Activated naive CD8-positive, alpha-beta T cell (primary cell): ENCODE data around the gene NDUFV1.
"Not testable (repeated sequence)": the region's sequence is repeated elsewhere in the genome, so short reads cannot be mapped to it uniquely, and the experiment has no call there.

Experiments
- H3K27ac Mint-ChIP-seq: one replicate; pipeline ENCODE4 v1.8.0; 2021; ENCODE audit warnings: mixed read lengths
- H3K27me3 Mint-ChIP-seq: one replicate; pipeline ENCODE4 v1.8.0; 2021; ENCODE audit warnings: mixed read lengths
- H3K36me3 Mint-ChIP-seq: one replicate; pipeline ENCODE4 v1.8.0; 2021; ENCODE audit warnings: mixed read lengths
- H3K4me1 Mint-ChIP-seq: one replicate; pipeline ENCODE4 v1.8.0; 2021; ENCODE audit warnings: low read depth, mixed read lengths
- H3K4me3 Mint-ChIP-seq: one replicate; pipeline ENCODE4 v1.8.0; 2021; ENCODE audit warnings: mild to moderate bottlenecking, mixed read lengths
- H3K9me3 Mint-ChIP-seq: one replicate; pipeline ENCODE4 v1.8.0; 2021; ENCODE audit warnings: low read depth, mixed read lengths

Gene NDUFV1

GRCh38 chr11:67613313-67613959 is 6.7 kb downstream of the NDUFV1 start:
- Mint-ChIP-seq H3K4me1 (peaks cover 28% of the 10 kb centered on the region), H3K4me3 (peak overlapping the region; percentile 79), H3K27ac (peak overlapping the region; percentile 97), H3K9me3 (no peaks in the 10 kb centered on the region), H3K36me3 (no peaks in the 10 kb centered on the region), H3K27me3 (no peaks in the 10 kb centered on the region)

GRCh38 chr11:67613960-67614715 is 7.4 kb downstream of the NDUFV1 start:
- H3K9me3 Mint-ChIP-seq, result no peaks in the 10 kb centered on the region
- H3K4me1 Mint-ChIP-seq, result peaks cover 24% of the 10 kb centered on the region
- H3K36me3 Mint-ChIP-seq, result no peaks in the 10 kb centered on the region
- peak overlapping the region; percentile 79 for H3K4me3 Mint-ChIP-seq
- peak overlapping the region; percentile 97 for H3K27ac Mint-ChIP-seq
- H3K27me3 Mint-ChIP-seq, result no peaks in the 10 kb centered on the region

DNA sequence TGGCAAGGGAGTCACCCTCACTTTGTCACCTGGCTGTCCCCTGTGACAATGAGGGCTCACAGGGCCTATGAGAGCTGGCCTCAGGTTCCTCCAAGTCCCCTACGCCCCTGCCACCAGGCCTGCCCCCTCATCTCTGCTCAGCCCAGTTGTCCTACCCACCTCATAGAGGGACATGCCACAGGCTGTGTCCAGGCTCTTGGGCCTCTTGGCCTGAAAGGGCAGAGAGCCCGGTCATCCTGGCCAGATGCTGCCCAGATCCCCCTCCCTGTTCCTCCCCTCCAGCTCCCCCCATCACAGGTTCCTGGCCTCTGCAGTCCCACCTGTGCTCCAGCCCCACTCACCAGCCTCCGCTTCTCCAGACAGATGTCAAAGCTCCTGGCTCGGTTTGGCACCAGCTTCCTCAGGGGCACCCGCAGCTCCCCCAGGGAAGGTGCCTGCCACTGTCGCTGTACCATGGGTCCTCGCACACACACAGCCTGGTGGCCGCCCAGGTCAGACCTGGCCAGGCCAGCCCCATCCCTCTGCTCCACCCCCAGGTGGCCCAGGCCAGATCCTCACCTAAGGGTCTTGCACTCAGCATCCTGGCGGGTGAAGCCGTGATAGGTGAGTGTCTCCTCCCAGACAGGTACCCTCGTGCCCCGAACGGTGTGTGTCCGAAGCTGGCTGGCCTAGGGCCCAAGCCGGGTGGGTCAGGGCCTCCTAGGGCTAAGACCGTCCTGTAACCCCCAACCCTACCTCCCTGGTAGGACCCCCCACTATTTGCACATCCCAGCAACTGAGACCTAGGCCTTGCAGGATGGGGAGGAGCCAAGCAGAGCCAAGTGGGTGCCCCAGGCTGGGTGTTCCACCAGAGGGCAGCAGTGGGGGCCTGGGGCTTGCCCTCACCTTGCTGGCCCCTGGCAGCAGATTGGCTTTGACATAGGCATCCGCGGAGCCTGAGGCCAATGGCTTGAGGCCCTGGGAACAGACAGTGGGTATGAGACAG is 8.3 kb downstream of the NDUFV1 start:
- no peaks in the 10 kb centered on the region for H3K36me3 Mint-ChIP-seq
- H3K4me3 Mint-ChIP-seq, result peak overlapping the region; percentile 79
- H3K9me3 Mint-ChIP-seq, result no peaks in the 10 kb centered on the region
- peaks cover 24% of the 10 kb centered on the region for H3K4me1 Mint-ChIP-seq
- peak overlapping the region; percentile 97 for H3K27ac Mint-ChIP-seq
- no peaks in the 10 kb centered on the region for H3K27me3 Mint-ChIP-seq

DNA sequence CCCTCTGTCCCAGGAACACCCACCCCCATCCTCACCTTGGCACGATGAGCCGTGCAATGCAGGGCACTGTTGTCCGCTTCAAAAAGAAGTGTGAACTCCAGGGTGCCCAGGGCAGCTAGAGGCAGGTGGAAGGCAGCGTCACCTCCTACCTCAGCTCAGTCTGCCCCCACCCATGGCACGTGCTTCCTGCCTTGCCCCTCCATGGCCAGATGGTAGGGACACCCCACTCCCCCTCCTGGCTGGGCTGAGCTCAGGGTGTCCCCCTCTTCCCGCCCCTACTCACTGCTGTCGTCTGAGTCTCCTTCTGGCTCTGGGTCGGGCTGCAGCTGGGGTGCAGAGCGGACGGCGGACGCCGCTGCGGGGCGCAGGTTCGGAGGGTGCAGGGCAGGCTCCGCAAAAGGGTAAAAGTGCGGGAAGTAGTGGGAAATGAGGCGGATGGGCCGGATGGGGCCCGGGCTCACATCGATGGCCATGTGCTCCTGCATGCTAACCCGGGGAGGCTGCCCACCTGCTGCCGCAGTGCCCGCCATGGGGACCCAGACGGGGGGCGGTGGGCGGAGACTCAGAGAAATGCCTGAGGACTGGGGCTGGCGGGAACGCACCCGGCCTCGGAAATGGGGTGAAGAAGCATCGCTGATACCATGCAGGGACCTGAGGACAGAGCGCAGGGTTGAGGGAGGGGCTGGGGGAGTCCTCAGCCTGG is 9.1 kb downstream of the NDUFV1 start:
- Mint-ChIP-seq H3K4me1 (peaks cover 24% of the 10 kb centered on the region), H3K36me3 (no peaks in the 10 kb centered on the region), H3K27ac (peak overlapping the region; percentile 97), H3K4me3 (peak overlapping the region; percentile 58), H3K9me3 (no peaks in the 10 kb centered on the region), H3K27me3 (no peaks in the 10 kb centered on the region)

- peaks cover 24% of the 10 kb centered on the region for H3K4me1 Mint-ChIP-seq
- no peaks in the 10 kb centered on the region for H3K36me3 Mint-ChIP-seq
These were observed 9.9 kb downstream of the NDUFV1 start for GRCh38 chr11:67616431-67617242.

GRCh38 chr11:67617243-67617953 is 10.7 kb downstream of the NDUFV1 start:
- Mint-ChIP-seq H3K9me3 (no peaks in the 10 kb centered on the region), H3K36me3 (no peaks in the 10 kb centered on the region), H3K4me1 (peaks cover 24% of the 10 kb centered on the region), H3K27me3 (no peaks in the 10 kb centered on the region), H3K27ac (no peak overlapping the region), H3K4me3 (no peak overlapping the region)

More at GRCh38 chr11:67616431-67617242, 9.9 kb downstream of the NDUFV1 start:
- no peaks in the 10 kb centered on the region for H3K27me3 Mint-ChIP-seq
- H3K4me3 Mint-ChIP-seq, result peak overlapping the region; percentile 58
- peak overlapping the region; percentile 61 for H3K27ac Mint-ChIP-seq
- no peaks in the 10 kb centered on the region for H3K9me3 Mint-ChIP-seq

DNA sequence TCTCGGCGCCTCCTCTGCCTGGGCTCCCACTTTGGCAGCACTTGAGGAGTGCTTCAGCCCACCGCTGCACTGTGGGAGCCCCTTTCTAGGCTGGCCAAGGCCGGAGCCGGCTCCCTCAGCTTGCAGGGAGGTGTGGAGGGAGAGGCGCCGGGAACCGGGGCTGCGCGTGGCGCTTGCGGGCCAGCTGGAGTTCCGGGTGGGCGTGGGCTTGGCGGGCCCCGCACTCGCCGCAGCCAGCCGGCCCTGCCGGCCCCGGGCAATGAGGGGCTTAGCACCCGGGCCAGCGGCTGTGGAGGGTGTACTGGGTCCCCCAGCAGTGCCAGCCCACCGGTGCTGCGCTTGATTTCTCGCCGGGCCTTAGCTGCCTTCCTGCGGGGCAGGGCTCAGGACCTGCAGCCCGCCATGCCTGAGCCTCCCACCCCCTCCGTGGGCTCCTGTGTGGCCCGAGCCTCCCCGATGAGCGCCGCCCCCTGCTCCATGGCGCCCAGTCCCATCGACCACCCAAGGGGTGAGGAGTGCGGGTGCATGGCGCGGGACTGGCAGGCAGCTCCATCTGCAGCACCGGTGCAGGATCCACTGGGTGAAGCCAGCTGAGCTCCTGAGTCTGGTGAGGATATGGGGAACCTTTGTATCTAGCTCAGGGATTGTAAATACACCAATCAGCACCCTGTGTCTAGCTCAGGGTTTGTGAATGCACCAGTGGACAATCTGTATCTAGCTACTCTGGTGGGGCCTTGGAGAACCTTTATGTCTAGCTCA is 12.3 kb downstream of the NDUFV1 start:
- not testable (repeated sequence) for H3K36me3 Mint-ChIP-seq, H3K4me3 Mint-ChIP-seq, H3K27ac Mint-ChIP-seq, H3K9me3 Mint-ChIP-seq, H3K27me3 Mint-ChIP-seq
- H3K4me1 Mint-ChIP-seq, result peaks cover 13% of the 10 kb centered on the region

DNA sequence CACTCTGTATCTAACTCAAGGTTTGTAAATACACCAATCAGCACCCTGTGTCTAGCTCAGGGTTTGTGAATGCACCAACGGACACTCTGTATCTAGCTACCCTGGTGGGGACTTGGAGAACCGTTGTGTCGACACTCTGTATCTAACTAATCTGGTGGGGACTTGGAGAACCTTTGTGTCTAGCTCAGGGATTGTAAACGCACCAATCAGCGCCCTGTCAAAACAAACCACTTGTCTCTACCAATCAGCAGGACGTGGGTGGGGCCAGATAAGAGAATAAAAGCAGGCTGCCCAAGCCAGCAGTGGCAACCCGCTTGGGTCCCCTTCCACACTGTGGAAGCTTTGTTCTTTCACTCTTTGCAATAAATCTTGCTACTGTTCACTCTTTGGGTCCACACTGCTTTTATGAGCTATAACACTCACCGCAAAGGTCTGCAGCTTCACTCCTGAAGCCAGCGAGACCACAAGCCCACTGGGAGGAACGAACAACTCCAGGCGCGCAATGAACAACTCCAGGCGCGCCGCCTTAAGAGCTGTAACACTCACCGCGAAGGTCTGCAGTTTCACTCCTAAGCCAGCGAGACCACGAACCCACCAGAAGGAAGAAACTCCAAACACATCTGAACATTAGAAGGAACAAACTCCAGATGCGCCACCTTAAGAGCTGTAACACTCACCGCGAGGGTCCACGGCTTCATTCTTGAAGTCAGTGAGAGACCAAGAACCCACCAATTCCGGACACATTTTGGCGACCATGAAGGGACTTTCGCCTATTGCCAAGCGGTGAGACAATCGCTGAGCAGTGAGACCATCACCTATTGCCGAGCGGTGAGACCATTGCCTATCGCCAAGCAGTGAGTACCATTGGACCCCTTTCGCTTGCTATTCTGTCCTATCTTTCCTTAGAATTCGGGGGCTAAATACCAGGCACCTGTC is 13.2 kb downstream of the NDUFV1 start:
- H3K4me1 Mint-ChIP-seq, H3K27me3 Mint-ChIP-seq, H3K4me3 Mint-ChIP-seq, H3K27ac Mint-ChIP-seq, H3K36me3 Mint-ChIP-seq, H3K9me3 Mint-ChIP-seq: not testable (repeated sequence)

- H3K27me3 Mint-ChIP-seq, H3K9me3 Mint-ChIP-seq, H3K4me3 Mint-ChIP-seq, H3K4me1 Mint-ChIP-seq, H3K36me3 Mint-ChIP-seq, H3K27ac Mint-ChIP-seq: not testable (repeated sequence)
These were observed 13.9 kb downstream of the NDUFV1 start for GRCh38 chr11:67620621-67621020.

GRCh38 chr11:67621928-67622327 is 15.2 kb downstream of the NDUFV1 start:
- not testable (repeated sequence) for H3K4me3 Mint-ChIP-seq, H3K36me3 Mint-ChIP-seq, H3K9me3 Mint-ChIP-seq, H3K4me1 Mint-ChIP-seq, H3K27me3 Mint-ChIP-seq, H3K27ac Mint-ChIP-seq

GRCh38 chr11:67622905-67623304 is 16.2 kb downstream of the NDUFV1 start:
- not testable (repeated sequence) for H3K4me3 Mint-ChIP-seq, H3K4me1 Mint-ChIP-seq, H3K36me3 Mint-ChIP-seq

GRCh38 chr11:67623795-67624194 is 17.1 kb downstream of the NDUFV1 start:
- not testable (repeated sequence) for H3K36me3 Mint-ChIP-seq, H3K27me3 Mint-ChIP-seq, H3K27ac Mint-ChIP-seq, H3K4me3 Mint-ChIP-seq, H3K4me1 Mint-ChIP-seq, H3K9me3 Mint-ChIP-seq

More at GRCh38 chr11:67622905-67623304, 16.2 kb downstream of the NDUFV1 start:
- not testable (repeated sequence) for H3K9me3 Mint-ChIP-seq, H3K27ac Mint-ChIP-seq, H3K27me3 Mint-ChIP-seq
